GM18505 (cell line): ENCODE measurements around the gene FEZ2.
"Not testable (repeated sequence)": the region's sequence is repeated elsewhere in the genome, so short reads cannot be mapped to it uniquely, and the experiment has no call there.

Experiments
- ATAC-seq: cut with Tn5 transposase; IDR thresholded peaks from one replicate; pipeline ENCODE4 v1.9.1; 2021; ENCODE audit not compliant: unreplicated experiment
- POLR2A ChIP-seq: IDR thresholded peaks from 4 replicates; pipeline ENCODE4 v1.6.1; 2011; ENCODE audit warnings: borderline replicate concordance; ENCODE audit not compliant: insufficient read depth, insufficient read length; ENCODE audit errors: extremely low read depth

FEZ2 gene

GRCh38 chr2:36607947-36608346 is 10.0 kb upstream of the FEZ2 start:
- TF ChIP-seq POLR2A: no peak
- no peak for ATAC-seq

- no peak for ATAC-seq
- TF ChIP-seq POLR2A: no peak
Measured at GRCh38 chr2:36606925-36607324, 9.0 kb upstream of the FEZ2 start.

GRCh38 chr2:36605273-36605672 is 7.3 kb upstream of the FEZ2 start:
- ATAC-seq: no peak
- no peak for TF ChIP-seq POLR2A

- ATAC-seq: not testable (repeated sequence)
Measured at GRCh38 chr2:36603629-36604028, 5.7 kb upstream of the FEZ2 start.

GRCh38 chr2:36597003-36597531 is 901 bp downstream of the FEZ2 start:
- no peak for TF ChIP-seq POLR2A
- no peak for ATAC-seq

GRCh38 chr2:36596397-36596796 is 1.6 kb downstream of the FEZ2 start:
- no peak for ATAC-seq
- no peak for TF ChIP-seq POLR2A

- TF ChIP-seq POLR2A: no peak
- no peak for ATAC-seq
Measured at GRCh38 chr2:36594849-36595248, 3.1 kb downstream of the FEZ2 start.

- ATAC-seq: no peak
Measured at GRCh38 chr2:36589230-36589630, 8.7 kb downstream of the FEZ2 start.

GRCh38 chr2:36587556-36587955 is 10.4 kb downstream of the FEZ2 start:
- TF ChIP-seq POLR2A: no peak
- no peak for ATAC-seq

More at GRCh38 chr2:36589230-36589630, 8.7 kb downstream of the FEZ2 start:
- no peak for TF ChIP-seq POLR2A

- ATAC-seq: no peak
- TF ChIP-seq POLR2A: no peak
Measured at GRCh38 chr2:36587101-36587500, 10.9 kb downstream of the FEZ2 start.

GRCh38 chr2:36586672-36587071 is 11.3 kb downstream of the FEZ2 start:
- TF ChIP-seq POLR2A: no peak
- no peak for ATAC-seq

- no peak for TF ChIP-seq POLR2A
- no peak for ATAC-seq
Measured at GRCh38 chr2:36584148-36584794, 13.7 kb downstream of the FEZ2 start.

- no peak for TF ChIP-seq POLR2A
- ATAC-seq: no peak
Measured at GRCh38 chr2:36582951-36583350, 15.0 kb downstream of the FEZ2 start.

GRCh38 chr2:36582538-36582937 is 15.4 kb downstream of the FEZ2 start:
- no peak for TF ChIP-seq POLR2A
- ATAC-seq: no peak

- TF ChIP-seq POLR2A: no peak
- ATAC-seq: no peak
Measured at GRCh38 chr2:36579297-36579664, 18.7 kb downstream of the FEZ2 start.

GRCh38 chr2:36578343-36579296 is 19.3 kb downstream of the FEZ2 start:
- TF ChIP-seq POLR2A: no peak
- ATAC-seq: no peak
